GM19023 (cell line): Measurements from ENCODE around the gene GAK.

Experiments
- ATAC-seq: cut with Tn5 transposase; IDR thresholded peaks from one replicate; pipeline ENCODE4 v1.9.1; 2021; ENCODE audit warnings: mild to moderate bottlenecking, moderate library complexity; ENCODE audit not compliant: unreplicated experiment

Gene GAK

GRCh38 chr4:874971-875817, 56.9 kb downstream of the GAK start:
- ATAC-seq, result no peak

DNA sequence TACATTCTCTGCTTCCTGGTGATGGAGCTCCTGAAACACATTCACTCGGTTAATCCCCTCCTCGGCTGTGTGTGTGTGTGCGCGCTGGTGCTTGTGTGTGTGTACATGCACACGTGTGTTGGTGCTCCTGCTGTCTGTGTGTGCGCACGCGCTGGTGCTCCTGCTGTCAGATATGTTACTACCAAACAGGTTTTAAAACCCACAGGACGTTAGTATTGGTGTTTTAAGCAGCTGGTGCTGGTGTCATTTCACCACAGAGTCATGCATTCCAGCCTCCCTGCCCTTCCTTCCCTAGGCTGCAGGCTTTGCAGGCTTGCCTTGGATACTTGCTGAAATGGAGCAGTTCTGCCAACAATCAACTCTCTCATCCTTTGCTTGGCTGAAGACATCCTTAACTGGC, 58.1 kb downstream of the GAK start:
- no peak for ATAC-seq

GRCh38 chr4:872241-872981, 59.7 kb downstream of the GAK start:
- no peak for ATAC-seq

- no peak for ATAC-seq
These were observed 60.6 kb downstream of the GAK start for GRCh38 chr4:871484-871883.

- no peak for ATAC-seq
These were observed 61.2 kb downstream of the GAK start for GRCh38 chr4:870951-871350.

DNA sequence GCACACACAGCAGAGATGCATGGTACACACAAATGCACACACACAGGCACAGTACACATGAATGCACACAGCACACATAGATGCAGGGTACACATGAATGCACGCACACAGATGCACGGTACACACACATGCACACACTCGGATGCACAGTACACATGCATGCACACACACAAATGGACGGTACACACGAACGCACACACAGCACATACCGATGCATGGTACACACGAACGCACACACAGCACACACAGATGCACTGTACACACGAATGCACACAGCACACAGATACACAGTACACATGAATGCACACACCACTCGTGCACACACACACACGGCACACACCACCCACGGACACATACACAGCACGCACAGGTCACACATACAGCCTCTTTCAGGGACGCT, 62.3 kb downstream of the GAK start:
- ATAC-seq, result no peak

GRCh38 chr4:868421-868820, 63.7 kb downstream of the GAK start:
- no peak for ATAC-seq

DNA sequence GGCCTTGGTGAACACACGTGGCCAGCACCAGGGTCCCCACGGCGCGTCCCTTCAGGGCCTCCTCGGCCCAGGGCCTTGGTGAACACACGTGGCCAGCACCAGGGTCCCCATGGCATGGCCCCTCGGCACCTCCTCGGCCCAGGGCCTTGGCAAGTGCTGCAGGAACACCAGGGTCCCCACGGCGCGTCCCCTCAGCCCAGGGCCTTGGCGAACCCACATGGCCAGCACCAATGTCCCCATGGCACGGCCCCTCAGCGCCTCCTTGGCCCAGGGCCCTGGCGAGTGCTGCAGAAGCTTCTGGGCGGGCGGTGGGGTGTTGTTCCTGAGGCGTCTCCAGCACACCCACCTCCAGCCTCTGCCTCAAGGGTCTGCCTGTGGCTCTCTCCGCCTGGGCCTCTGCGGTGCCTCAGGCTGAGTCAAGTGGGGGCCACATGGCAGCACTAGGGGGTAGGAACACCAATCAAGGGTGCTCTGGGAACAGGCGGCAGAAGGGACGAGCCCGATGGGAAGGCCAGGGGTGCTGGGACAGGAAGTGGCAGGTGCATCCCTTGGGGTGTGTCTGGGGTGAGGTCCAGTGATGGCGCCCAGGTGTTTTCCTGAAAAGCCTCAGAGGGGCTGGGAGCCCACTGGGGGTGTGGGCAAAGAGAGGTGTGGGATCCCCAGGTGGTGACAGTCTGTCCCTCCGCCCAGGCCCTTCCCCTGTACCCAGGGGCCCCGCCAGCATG, 64.4 kb downstream of the GAK start:
- ATAC-seq, result no peak

DNA sequence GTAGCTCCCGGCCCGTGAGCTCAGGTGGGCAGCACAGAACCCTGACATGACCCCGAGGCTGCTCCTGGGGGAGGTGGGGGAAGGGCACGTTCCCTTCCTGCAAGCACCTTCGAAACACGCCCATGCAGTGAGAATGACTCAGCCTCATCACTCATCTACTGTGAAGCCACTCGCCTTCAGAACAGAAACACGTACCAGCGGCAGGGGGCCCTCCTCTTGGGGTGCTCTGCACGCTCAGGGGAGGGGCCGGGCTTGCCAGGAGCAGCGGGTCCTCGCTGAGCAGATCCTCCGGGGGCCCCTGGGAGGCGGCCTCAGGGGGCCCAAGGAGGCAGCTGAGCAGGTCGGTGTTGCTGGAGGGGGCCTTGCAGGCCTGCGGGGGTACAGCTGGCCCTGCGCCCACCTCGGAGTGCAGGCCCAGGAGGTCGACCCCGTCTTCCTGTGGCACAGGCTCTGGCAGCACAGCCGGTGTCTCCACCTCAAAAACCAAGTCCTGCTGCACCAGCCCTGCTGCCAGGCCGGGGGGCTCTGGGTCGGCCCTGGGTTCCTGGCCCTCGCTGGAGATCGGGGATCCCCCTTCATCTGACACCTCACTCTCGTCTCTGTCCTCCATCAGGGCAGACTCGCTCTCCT, 65.2 kb downstream of the GAK start:
- ATAC-seq, result no peak

GRCh38 chr4:866068-866760, 65.9 kb downstream of the GAK start:
- ATAC-seq, result no peak

DNA sequence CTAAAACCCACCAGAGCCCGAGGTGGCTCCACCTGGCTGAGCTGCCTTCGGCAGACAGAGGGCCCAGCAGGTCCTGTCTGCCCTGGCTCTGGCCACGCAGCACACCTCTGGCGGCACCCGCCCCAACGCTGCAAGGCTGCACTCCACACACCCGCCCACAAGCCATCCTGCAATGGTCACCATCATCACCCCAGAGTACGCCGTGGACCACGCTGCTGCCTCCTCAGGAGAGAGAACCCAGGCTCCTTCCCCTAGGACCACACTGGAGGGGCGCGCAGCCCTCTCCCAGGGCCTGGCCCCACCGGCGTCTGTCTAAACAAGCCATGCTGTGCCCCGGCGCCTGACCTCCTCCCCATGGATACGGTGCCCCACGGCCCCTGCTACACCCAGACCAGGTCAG, 66.5 kb downstream of the GAK start:
- ATAC-seq, result no peak

- no peak for ATAC-seq
These were observed 67.0 kb downstream of the GAK start for GRCh38 chr4:865121-865465.

DNA sequence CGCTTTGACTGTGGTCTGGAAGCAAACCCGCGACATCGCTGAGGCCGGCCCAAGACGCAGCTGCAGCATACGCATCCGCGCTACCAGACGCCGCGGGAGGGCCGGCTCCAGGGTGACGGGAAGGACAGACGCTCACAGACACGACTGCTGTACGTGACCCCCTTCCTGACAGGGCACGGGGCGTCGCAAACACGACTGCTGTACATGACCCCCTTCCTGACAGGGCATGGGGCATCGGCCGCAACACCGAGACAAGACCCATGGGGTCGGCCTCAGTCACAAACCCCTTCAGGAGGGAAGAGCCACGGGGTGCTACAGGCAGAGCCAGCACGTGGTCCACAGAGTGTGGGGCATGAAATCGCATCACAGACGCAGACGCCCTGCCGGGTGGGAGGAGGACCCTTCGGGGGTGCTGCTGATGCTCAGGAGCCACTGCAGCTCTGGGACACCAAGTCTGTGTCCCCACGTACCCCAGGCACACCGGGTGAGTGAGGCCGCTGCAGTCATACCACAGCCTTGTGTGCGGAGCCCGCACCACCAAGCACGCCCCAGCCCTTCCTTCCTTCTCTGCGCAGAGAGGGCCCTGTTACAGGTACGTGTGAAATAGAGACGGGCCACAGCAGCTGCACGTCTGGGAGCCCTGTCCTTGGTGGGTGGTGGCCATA, 67.5 kb downstream of the GAK start:
- no peak for ATAC-seq

DNA sequence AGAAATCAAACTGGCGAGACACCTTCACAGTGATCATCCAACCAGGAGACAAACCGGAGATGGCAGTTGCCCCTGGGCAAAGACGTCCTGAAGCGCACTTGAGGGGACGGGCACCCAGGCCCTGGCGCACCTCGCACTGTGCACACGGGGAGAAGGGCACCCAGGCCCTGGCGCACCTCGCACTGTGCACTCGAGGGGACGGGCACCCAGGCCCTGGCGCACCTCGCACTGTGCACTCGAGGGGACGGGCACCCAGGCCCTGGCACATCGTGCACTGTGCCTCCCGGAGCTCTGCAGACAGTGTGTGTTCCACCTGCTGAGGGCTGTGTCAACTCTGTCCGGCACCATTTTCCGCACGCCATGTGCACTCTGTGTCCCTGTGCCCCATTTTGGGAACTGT, 71.6 kb downstream of the GAK start:
- no peak for ATAC-seq

- ATAC-seq, result no peak
These were observed 72.6 kb downstream of the GAK start for GRCh38 chr4:859496-859895.

GRCh38 chr4:858831-859451, 73.2 kb downstream of the GAK start:
- ATAC-seq, result no peak

DNA sequence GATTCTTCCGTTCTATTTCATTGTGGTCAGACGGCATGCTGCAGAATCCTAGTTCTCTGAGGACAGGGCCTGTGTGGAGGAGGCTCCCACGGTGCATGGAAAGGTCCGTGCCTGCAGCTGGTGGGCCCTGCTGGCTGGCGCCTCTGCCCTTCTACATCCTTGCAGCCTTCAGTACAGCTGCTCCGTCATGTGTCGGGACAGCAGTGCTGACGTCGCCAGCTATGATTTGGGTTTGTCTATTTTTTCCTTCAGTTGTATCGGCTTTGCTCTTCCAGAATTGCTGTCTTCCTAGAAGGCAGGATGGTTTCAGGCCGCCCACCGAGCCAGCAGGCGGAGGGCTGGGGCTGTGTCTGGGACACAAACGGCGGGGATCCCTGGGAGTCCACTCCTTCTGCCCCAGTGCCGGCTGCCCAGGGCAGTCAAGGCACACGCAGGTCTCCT, 74.1 kb downstream of the GAK start:
- ATAC-seq, result no peak

GRCh38 chr4:857461-857860, 74.7 kb downstream of the GAK start:
- ATAC-seq, result no peak

DNA sequence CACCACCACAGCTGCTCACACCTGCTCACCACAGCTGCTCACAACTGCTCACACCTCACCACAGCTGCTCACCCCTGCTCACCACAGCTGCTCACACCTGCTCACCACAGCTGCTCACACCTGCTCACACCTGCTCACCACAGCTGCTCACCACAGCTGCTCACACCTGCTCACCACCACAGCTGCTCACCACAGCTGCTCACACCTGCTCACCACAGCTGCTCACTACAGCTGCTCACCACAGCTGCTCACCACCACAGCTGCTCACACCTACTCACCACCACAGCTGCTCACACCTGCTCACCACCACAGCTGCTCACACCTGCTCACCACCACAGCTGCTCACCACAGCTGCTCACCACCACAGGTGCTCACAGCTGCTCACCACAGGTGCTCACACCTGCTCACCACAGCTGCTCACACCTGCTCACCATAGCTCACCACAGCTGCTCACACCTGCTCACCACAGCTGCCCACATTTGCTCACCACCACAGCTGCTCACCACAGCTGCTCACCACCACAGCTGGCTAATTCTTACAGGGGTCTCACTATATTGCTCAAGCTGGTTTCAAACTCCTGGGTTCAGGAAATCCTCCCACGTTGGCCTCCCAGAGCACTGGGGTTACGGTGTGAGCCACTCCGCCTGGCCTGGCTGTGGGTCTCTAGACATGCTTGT, 75.8 kb downstream of the GAK start:
- no peak for ATAC-seq
